ENCODE results near the gene PRSS8. TPM values are rescaled to one million over a fixed set of nuclear protein-coding genes. Genes with fewer than 3 reads are reported as not detected.

The PRSS8 gene
- total RNA-seq, 1 experiment from 2014 or later = 271 TPM

DNA sequence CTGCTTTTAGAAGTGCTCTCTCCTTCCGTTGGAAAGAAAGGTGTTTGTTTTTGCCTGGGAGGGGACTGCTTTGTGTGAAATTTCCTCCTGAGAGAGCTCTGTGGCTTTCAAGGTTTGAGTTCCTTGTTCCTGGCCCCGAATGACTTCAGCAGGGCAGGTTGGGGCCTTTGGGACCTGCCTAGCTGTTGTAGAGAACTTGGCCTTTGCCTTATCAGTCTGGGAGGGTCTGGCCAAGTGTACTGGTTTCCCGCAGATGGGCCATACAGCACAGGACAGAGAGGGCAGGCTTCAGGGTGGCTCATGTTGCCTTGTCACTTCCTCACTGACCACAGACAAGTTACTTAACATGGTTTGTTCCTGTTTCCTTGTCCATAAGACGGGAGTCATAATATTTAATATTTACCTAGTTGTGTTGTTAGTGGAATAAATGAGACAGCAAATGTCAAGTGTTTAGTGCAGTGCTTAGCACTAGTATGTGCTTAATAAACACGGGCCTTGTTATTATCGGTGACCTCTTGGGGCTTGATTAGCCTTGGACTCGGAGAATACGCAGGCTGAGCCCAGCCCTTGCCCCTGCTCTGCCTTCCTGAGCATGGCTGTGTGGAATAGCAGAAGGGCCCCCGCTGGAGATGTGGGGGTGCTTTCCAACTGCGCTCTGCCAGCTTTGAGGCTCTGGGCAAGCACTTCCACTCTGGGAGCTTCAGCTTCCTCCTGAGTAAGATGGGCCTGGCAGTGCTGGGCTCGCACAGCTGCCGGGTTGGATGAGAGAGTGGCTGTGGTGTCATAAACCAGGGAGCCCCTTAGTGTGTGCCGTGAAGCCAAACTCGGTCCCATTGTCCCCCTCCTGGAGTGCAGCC lies 6.6 kb downstream of the PRSS8 start:
- Histone ChIP-seq H3K36me3 (ENCODE audit: control insufficient read depth, insufficient read depth, low read length) (peaks cover 6% of the 10 kb centered on the region), H3K9me3 (no peaks in the 10 kb centered on the region), H3K4me3 (ENCODE audit: low read depth, low read length) (no peak overlapping the region), H3K27me3 (replicated peaks; ENCODE audit: control insufficient read depth, insufficient read depth, low read length) (no peaks in the 10 kb centered on the region), H3K4me1 (peaks cover 37% of the 10 kb centered on the region)
- POLR2A ChIA-PET = interaction anchor here (3.2 to 3.9 kb wide), 2 partner anchors 11 to 13 kb away, joined by 20 to 24 read pairs; partner anchors contain the start of gene KAT8
- Mint-ChIP-seq H3K36me3 (ENCODE audit: insufficient read depth, unreplicated experiment) (peaks cover 45% of the 10 kb centered on the region), H3K9me3 (ENCODE audit: unreplicated experiment) (no peaks in the 10 kb centered on the region), H3K4me3 (ENCODE audit: unreplicated experiment) (no peak overlapping the region), H3K4me1 (ENCODE audit: low read depth, unreplicated experiment) (peaks cover 32% of the 10 kb centered on the region), H3K27me3 (ENCODE audit: insufficient read depth, unreplicated experiment) (no peaks in the 10 kb centered on the region), H3K27ac (ENCODE audit: unreplicated experiment) (peak overlapping the region; percentile 75)
- no TSS peak for BruUV-seq (replicated peaks)
- intact Hi-C loops (cut with micrococcal nuclease; ENCODE audit: unreplicated experiment) = no loop called here
- TF ChIP-seq, protein P1, sequence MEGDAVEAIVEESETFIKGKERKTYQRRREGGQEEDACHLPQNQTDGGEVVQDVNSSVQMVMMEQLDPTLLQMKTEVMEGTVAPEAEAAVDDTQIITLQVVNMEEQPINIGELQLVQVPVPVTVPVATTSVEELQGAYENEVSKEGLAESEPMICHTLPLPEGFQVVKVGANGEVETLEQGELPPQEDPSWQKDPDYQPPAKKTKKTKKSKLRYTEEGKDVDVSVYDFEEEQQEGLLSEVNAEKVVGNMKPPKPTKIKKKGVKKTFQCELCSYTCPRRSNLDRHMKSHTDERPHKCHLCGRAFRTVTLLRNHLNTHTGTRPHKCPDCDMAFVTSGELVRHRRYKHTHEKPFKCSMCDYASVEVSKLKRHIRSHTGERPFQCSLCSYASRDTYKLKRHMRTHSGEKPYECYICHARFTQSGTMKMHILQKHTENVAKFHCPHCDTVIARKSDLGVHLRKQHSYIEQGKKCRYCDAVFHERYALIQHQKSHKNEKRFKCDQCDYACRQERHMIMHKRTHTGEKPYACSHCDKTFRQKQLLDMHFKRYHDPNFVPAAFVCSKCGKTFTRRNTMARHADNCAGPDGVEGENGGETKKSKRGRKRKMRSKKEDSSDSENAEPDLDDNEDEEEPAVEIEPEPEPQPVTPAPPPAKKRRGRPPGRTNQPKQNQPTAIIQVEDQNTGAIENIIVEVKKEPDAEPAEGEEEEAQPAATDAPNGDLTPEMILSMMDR (IDR thresholded peaks at IDR 0.05; ENCODE audit: insufficient read depth in 1 of 2, low read depth in 1 of 2, low read length in 1 of 2, severe bottlenecking in 1 of 2, unreplicated experiment in 1 of 2) = no peak
- no peak for DNase-seq
- CTCF ChIA-PET = interaction anchor here (1.1 to 2.8 kb wide), 2 partner anchors 13 to 14 kb away, joined by 3 to 30 read pairs; no protein-coding TSS in a partner anchor

DNA sequence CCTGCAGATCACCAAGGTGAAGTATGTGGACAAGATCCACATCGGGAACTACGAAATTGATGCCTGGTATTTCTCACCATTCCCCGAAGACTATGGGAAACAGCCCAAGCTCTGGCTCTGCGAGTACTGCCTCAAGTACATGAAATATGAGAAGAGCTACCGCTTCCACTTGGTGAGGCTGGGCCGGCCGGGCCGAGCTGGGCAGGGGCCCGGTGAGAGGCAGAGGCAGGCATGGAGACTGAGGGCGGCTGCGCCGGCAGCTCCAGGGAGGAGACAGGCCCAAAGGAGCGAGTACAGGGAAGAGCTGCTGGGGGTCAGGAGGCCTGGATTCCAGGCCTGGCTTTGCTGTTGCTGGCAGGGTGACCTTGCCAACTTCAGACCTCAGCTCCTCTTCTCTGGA lies 8.3 kb downstream of the PRSS8 start:
- Mint-ChIP-seq H3K36me3 (ENCODE audit: insufficient read depth, unreplicated experiment) (peaks cover 32% of the 10 kb centered on the region), H3K9me3 (ENCODE audit: unreplicated experiment) (no peaks in the 10 kb centered on the region), H3K4me1 (ENCODE audit: low read depth, unreplicated experiment) (peaks cover 15% of the 10 kb centered on the region), H3K4me3 (ENCODE audit: unreplicated experiment) (no peak overlapping the region), H3K27ac (ENCODE audit: unreplicated experiment) (no peak overlapping the region), H3K27me3 (ENCODE audit: insufficient read depth, unreplicated experiment) (no peaks in the 10 kb centered on the region)
- ChIA-PET CTCF (interaction anchor here (1.1 kb wide), 1 partner anchor 10 kb away, joined by 4 read pairs; the partner anchor contains the start of gene KAT8), POLR2A (interaction anchor here (3.9 kb wide), 1 partner anchor 10 kb away, joined by 24 read pairs; the partner anchor contains the start of gene KAT8)
- no peak for DNase-seq
- 0 out of 2 replicates have a peak, but pooled peaks cover 2% of the 10 kb centered on the region for H3K36me3 ChIP-seq (ENCODE audit: control insufficient read depth, insufficient read depth, low read length)
- H3K9me3 ChIP-seq = no peaks in the 10 kb centered on the region
- BruUV-seq (replicated peaks) = no TSS peak
- intact Hi-C loops (cut with micrococcal nuclease; ENCODE audit: unreplicated experiment) = no loop called here
- H3K27me3 ChIP-seq (replicated peaks; ENCODE audit: control insufficient read depth, insufficient read depth, low read length) = no peaks in the 10 kb centered on the region
- no peak overlapping the region for H3K4me3 ChIP-seq (ENCODE audit: low read depth, low read length)
- TF ChIP-seq, protein P1 (IDR thresholded peaks at IDR 0.05; ENCODE audit: insufficient read depth in 1 of 2, low read depth in 1 of 2, low read length in 1 of 2, severe bottlenecking in 1 of 2, unreplicated experiment in 1 of 2) = no peak
- peaks cover 20% of the 10 kb centered on the region for H3K4me1 ChIP-seq

DNA sequence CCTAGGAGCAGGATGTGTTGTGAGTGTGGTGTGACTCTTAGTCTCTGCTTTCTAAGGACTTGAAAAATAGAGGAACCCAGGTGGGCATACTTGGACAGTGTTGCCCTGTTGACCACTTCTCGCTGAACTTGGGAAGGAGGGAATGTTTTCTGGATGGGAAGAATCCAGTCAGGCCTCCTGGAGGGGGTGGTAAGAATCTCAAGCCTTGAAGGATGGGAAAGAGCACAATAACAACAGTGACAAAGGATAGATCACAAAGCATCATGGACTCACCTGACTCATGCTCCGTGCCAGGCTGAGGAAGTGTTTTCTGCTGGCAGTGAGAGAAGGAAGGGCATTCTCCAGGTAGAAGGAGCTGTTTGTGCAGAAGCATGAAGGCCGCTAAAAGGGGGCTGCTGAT lies 9.7 kb downstream of the PRSS8 start:
- peaks cover 7% of the 10 kb centered on the region for H3K4me1 ChIP-seq
- H3K27me3 Mint-ChIP-seq (ENCODE audit: insufficient read depth, unreplicated experiment) = no peaks in the 10 kb centered on the region
- CTCF ChIA-PET = interaction anchor here (1.1 to 1.9 kb wide), 2 partner anchors 8 to 16 kb away, joined by 4 to 11 read pairs; partner anchors contain the start of gene KAT8
- H3K36me3 Mint-ChIP-seq (ENCODE audit: insufficient read depth, unreplicated experiment) = peaks cover 32% of the 10 kb centered on the region
- POLR2A ChIA-PET = interaction anchor here (3.9 kb wide), 1 partner anchor 8 kb away, joined by 24 read pairs; the partner anchor contains the start of gene KAT8
- no peak overlapping the region for H3K4me3 ChIP-seq (ENCODE audit: low read depth, low read length)
- BruUV-seq (replicated peaks) = no TSS peak
- H3K9me3 Mint-ChIP-seq (ENCODE audit: unreplicated experiment) = no peaks in the 10 kb centered on the region
- no peaks in the 10 kb centered on the region for H3K9me3 ChIP-seq
- peaks cover 7% of the 10 kb centered on the region for H3K4me1 Mint-ChIP-seq (ENCODE audit: low read depth, unreplicated experiment)
- H3K4me3 Mint-ChIP-seq (ENCODE audit: unreplicated experiment) = no peak overlapping the region
- no peak for DNase-seq
- no peaks in the 10 kb centered on the region for H3K27me3 ChIP-seq (replicated peaks; ENCODE audit: control insufficient read depth, insufficient read depth, low read length)
- intact Hi-C loops (cut with micrococcal nuclease; ENCODE audit: unreplicated experiment) = no loop called here
- H3K36me3 ChIP-seq (ENCODE audit: control insufficient read depth, insufficient read depth, low read length) = no peaks in the 10 kb centered on the region
- TF ChIP-seq, protein P1 (IDR thresholded peaks at IDR 0.05; ENCODE audit: insufficient read depth in 1 of 2, low read depth in 1 of 2, low read length in 1 of 2, severe bottlenecking in 1 of 2, unreplicated experiment in 1 of 2) = no peak
- H3K27ac Mint-ChIP-seq (ENCODE audit: unreplicated experiment) = no peak overlapping the region

Data from Caco-2 (cell line).